ENCODE measurements around the gene SLC31A1.

DNA sequence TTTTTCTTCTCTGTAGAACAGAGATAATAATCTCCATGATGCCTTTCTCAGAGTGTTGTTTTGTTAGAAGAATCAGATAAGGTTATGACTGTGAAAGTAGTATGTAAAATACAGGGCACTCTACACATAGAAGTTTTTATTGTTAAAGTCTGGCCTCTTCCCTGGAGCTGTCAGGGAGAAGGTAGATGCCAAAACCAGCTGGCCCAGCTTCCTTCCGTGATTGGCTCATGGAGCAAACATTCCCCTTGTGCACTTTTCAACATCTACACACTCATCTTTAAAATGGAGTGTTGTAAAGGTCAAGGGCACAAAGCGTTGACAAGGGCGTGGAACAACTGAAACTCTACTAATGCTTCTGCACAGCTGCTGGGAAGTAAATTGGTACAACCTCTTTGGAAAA is 89.2 kb downstream of the SLC31A1 start:
- TF ChIP-seq, protein P1, sequence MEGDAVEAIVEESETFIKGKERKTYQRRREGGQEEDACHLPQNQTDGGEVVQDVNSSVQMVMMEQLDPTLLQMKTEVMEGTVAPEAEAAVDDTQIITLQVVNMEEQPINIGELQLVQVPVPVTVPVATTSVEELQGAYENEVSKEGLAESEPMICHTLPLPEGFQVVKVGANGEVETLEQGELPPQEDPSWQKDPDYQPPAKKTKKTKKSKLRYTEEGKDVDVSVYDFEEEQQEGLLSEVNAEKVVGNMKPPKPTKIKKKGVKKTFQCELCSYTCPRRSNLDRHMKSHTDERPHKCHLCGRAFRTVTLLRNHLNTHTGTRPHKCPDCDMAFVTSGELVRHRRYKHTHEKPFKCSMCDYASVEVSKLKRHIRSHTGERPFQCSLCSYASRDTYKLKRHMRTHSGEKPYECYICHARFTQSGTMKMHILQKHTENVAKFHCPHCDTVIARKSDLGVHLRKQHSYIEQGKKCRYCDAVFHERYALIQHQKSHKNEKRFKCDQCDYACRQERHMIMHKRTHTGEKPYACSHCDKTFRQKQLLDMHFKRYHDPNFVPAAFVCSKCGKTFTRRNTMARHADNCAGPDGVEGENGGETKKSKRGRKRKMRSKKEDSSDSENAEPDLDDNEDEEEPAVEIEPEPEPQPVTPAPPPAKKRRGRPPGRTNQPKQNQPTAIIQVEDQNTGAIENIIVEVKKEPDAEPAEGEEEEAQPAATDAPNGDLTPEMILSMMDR (IDR thresholded peaks at IDR 0.05), result no peak
- no peak for TF ChIP-seq POLR2A (IDR thresholded peaks at IDR 0.05)

All from adrenal gland (tissue), 5 donors.